GM21717 (cell line): ENCODE data around the gene C19orf67.

Experiments used
- ATAC-seq: cut with Tn5 transposase; IDR thresholded peaks from one replicate; pipeline ENCODE4 v1.9.1; 2021; ENCODE audit warnings: mild to moderate bottlenecking, moderate library complexity; ENCODE audit not compliant: unreplicated experiment

The C19orf67 gene

DNA sequence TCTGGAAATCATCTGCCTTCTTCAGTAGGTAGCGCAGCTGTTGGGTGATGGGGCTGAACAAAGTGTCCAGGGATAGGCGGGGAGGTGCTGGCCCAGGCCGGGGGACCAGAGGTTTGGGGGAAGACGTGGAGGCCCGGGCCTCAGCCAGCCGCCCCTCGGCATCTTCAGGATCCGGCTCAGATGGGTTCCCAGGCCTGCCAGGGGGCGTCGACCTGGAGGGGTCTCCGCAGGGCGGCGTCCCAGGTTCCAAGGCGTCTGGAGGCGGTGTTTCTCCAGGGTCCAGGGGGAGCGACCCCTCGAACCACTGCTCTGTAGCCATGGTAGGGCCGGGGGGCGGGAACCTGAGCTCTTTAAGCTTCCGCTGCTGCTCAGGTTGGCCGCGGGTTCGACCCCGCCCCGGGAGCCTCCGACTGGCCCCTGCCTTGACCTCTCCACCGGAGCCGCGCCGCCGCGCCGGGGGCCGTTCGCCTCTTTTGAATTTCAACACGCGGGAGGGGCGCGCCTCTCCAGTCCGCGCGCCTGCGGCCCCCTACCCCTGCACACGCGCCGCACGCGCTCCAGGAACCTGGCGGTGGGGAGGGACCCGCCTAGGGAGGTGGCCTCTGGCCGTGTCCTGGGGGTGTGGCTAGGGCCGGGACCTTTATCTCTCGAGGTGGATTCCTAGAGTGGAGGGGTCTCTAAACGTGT lies at the start of gene C19orf67:
TSS of gene C19orf67 (minus strand) at position 475 of the 687 bp plus-strand sequence. CDS start at position 319, 156 bp downstream.
- no peak for ATAC-seq

DNA sequence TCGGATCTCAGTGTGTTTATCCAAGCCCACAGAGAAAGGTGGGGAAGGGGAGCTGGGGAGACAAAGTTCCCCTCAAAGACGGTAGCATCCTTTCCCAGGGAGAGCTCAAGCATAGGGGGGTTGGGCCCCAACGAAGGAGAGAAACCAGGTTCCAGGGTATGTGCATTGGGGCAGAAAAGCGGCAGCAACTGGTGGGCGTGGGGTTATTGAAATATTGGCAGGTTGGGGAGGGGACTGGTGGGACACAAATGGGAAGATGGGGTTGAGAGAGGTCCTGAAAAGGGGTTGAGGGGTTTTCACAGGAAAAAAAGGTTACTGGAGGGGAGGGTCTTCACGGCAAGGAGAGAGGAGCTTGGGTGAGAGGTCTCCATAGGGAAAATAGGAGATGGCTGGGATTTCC lies 49.8 kb upstream of the C19orf67 start:
- ATAC-seq = no peak

DNA sequence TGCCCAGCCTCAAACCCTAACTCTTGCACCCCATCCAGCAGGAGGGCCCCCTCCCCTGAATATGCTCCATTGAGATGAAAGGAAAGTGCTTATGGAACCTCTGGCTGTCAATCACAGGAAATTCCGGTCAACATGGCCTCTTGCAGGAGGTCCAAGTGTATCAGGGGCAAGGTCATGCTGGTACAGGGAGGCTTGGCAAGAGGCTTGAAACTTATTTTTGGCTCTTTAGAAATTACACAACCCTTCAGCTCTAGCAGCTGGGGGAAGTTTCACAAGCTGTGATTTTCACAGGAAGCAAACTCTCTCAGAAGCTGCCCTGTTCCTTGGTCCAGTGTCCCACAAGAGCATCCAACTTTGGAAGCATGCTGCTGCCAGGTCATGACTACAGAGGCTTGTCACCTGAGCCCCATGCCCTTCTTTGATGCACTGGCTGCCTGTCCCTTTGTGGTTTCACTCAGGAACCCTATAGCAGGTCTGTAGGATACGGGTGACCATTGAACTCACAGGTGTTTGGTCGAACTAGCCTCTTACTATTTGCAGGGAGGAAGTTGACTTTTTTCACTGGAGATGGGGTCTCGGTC lies 42.4 kb upstream of the C19orf67 start:
- ATAC-seq = no peak

DNA sequence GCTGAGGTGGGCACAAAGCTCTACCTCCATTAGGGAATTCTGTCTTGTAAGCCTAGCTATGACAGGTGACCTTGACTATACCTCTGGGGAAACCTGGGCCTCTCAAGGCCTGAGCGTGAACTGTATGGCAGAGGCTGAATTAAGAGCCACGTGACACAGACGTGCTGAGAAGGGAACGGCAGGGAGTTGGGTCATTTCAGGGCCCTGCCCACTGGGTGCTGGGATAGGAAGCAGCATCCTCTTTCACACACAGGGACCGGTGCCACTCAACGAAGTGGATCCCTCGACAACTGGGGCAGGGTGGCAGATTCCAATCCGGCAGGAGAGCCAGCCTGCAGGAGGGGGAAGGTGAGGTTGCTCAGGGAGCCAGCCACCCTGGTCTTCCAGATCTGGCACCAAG lies 41.6 kb upstream of the C19orf67 start:
- no peak for ATAC-seq

DNA sequence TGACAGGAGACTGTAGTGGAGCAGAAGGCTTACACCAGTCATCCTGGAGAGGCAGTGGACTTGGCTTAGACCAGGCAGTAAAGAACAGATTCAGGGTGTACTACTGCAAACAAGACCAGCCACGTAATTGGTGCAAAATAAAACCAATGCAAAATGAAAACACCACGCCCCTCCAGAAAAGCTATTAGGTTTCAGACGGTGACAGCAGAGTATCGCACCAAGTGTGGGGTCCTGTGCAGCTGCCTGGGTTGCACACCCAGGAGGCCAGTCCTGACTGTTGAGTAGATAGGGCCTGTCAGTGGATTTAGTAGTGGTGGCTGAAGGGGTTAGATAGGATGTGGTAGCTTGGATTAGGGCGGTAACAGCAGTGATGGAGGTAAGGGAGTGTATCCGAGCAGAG lies 37.3 kb upstream of the C19orf67 start:
- ATAC-seq = no peak

DNA sequence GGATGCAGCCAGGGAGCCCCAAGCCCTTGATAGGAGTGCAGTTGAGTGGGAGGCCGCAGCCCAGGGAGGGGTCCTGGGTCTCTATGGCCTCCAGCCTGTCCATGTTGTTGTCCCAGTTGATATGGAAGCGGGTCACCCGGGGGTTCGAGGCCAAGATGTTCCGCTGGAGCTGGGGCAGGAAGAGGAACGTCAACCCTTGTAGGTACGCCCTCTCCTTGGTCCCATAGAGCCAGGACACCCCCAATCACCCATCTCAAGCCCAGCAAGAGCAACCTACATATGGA lies 34.9 kb upstream of the C19orf67 start:
- ATAC-seq = no peak

DNA sequence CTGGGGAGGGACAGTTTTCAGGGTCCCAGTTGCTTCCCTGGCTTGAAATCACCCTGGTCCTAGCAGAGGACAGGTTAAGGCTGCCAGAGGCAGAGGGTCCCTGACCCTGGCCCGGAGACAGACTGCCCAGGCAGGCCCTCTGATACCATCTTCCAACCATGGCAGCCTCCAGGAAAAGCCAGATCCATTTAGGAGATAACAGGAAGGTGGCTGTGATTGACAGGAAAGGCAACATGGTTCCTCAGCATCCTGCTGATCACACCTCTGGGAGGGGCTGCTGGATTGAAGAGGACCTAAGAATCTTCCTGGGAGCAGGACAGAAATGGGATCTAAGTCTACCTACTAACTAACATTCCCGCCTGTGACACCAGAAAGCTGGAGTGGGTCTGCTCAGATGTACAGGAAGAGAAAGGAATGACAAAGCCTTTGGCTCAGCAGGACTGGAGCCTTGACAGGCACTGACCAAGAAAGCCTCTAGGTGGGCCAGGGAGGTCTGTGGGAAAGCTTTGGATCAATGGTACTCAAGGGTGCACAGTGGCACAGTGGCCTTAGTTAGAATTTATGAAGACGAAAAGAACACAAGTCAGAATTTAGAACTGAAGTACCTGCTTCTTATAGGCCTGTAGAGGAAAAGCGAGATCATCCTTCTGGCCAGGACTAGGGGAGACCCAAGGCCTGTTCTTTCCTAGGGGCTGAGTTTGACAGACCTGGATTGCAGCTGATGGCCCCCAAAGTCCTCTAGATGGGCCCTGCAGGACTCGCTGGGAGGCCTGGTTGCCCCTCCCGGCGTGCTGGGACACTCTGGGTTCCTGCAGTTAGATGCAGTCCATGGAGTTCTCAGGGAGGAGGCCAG lies 34.3 kb upstream of the C19orf67 start:
- no peak for ATAC-seq

DNA sequence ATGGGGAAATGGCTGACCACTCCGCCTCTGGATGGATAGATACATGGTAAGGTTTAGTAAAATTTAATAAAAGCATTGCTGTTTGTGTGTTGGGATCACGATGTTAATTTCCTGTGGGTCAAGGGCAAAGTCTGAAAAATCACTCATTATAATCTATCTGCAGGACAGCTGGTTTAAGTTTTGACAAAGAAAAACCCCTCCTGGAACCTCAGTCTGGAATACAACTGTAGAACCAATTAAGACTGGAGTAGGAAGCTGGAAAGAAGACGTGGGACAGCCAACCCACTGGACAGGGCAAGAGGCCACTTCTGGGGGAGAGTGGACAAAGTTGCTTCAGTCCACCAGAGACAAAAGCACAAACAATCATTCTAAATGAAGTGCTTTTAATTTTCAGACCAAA lies 33.6 kb upstream of the C19orf67 start:
- no peak for ATAC-seq

DNA sequence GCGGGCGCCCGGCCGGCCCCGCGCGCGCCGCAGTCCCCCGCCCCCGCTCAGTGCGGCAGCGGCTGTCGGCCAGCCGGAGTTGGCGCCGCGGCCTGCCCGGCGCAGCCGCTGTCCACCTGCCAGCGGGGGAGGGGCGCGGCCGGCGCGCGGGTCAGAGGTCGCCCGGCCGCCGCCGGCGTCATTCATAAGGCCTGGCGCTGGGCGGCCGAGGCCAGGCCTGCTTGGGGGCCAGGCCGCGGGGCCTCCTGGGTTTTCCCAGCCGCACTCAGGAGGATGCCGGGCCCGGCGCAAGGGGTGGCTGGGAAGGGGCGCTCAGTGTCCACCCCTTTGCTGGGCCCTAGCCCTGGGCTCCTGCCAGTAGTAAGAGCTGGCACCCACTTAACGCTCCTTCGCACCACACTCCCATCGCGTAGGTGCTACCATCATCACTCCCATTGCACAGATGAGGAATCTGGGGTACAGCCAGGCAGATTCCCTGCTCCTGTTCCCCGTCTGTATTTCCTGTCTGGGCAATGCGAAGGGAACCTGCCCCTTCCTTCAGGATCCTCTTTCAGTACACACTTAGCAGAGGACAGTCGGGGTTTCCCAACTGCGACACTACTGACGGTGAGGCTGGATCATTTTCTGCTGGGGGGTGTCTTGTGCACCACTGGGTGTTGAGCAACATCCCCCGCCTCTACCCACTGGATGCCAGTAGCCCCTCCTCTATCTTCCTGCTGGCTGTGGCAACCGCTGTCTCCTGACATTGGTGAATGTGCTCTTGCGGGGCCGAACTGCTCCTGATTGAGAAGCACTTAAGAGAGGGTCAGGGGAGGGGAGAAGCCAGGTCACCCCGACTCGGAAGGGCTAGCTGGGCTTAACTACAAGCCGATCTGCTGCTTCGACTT lies 32.8 kb upstream of the C19orf67 start:
- ATAC-seq = peak; percentile 1

DNA sequence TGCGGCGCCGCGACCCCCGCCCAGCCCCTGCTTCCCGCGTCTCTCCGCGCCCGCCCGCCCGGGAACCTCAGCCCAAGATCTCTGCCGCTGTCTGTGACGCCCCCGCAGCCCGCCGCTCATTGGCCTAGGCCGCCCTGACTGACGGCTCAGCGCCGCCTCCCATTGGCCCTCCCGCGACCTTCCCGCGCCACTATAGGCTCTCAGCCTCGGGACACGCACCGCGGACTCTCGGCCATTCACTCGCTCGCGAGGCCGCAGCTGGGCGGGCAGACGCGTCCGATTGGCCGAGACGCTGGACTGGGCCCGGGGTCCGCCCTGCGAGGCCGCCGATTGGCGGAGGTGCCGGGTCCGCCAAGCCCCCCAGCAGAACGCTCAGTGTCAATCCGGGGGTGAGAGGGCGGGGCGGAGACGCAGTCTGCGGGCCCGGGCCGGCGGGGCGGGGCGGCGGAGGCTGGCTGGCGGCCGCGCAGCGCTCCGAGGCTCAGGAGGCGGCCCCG lies 32.1 kb upstream of the C19orf67 start, which contains the start of gene PRKACA:
TSS of gene PRKACA (minus strand) at position 95 of the 497 bp plus-strand sequence. CDS start 215 bp downstream, outside the sequence.
- peak; percentile 80 for ATAC-seq

DNA sequence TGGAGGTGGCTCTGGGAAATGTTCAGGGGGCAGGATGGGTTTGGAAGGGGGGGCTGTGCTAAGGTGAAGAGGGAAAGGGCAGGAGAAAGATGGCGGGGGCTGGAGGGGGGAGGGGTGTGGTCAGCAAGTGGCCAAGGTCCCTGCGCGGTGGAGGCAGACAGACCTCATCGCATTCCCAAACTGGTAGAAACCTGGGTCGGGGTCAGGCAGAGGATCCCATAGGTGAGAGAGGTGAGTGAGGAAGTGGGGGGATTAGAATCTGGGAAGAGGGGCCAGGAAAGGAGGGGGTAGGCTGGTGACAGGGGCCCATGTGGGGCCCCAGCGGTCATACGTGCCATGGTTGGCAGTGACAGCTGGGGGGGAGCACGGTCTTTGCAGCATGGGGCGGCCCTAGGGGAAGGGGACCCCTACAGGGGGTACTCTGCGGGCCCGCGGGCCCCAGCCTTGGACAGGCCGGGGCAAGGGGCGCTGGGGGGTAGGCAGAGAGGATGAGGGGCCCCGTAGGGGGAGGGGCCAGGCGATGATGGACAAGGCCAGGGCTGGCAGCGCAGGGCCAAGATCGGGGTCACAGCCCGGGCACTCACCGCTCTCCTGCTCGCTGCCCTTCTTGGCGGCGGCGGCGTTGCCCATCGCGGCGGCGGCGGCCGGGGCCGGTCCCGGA lies 31.5 kb upstream of the C19orf67 start:
- peak; percentile 2 for ATAC-seq

DNA sequence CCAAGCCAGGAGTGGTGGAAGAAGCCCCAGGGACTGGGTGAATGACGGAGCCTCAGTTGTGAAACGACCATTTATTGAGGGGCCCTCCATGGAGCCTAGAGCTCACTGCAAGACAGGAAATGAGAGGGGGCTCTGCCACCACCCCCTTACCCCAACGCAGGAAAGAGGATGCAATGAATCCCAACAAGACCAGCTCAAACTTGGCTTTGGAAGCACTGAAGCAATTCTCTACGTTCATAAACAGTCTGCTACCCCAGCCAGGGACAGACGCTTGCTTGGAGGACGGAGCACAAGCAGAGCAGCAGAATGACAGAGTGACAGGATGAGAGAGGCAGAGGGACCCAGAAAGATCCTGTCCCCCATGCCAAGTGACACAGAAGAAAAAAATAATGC lies 30.9 kb upstream of the C19orf67 start:
- ATAC-seq = no peak

DNA sequence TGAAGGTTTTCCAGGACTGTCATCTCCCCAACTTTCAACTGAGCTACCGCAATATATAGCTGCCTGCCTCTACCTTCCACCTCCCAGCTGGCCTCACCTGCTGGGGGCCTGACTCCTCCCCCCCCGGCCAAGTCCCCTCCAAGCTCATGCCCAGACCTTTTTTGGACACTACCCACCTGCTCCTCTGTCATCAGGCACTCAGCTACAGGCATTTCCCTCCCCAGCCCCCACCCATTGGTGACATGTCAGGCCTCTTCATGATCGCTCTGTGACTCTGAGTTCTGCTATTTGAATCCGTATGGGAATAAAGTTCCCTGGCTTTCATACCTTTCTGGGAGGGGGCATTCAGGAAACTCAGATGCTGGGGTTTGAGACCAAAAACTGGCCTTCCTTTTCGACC lies 30.2 kb upstream of the C19orf67 start:
- ATAC-seq = no peak

DNA sequence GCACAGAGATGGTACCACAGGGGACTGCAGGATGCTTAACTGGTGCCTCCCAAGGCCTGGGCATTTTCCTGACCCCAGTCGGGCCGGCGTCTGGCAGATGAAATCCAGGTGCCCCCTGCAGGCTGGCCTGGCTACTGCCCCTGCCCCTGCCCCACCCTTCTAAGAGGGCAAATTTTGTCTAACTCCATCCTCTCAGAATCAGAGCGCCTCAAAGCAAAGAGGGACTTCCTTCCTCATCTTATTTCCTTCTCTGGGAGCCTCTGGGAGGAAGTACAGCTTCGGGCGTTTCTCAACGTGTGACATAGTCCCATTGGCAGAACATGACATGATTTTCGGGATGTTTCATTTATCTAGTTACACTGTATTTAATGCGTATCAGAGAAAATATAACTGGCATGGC lies 29.3 kb upstream of the C19orf67 start:
- no peak for ATAC-seq

DNA sequence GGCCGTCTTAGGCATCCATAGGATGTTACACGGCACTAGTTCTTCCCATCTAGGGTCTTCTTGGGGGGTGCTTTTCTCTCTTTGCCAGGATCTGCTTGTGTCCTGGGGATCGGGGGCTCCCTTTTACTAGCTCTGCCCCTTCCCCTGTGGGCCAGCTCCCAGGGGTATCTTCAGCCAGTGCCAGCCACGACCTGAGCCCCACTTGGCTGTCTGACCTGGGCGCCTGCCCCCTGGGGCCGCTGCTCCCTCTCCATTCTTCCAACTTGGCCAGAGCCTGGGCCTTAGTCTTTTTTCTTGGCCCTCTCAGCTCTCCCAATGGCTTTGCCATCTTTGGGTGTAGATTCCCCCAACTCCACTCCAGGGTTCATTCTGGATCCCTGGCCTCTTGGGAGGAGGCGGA lies 28.9 kb upstream of the C19orf67 start:
- ATAC-seq = no peak

DNA sequence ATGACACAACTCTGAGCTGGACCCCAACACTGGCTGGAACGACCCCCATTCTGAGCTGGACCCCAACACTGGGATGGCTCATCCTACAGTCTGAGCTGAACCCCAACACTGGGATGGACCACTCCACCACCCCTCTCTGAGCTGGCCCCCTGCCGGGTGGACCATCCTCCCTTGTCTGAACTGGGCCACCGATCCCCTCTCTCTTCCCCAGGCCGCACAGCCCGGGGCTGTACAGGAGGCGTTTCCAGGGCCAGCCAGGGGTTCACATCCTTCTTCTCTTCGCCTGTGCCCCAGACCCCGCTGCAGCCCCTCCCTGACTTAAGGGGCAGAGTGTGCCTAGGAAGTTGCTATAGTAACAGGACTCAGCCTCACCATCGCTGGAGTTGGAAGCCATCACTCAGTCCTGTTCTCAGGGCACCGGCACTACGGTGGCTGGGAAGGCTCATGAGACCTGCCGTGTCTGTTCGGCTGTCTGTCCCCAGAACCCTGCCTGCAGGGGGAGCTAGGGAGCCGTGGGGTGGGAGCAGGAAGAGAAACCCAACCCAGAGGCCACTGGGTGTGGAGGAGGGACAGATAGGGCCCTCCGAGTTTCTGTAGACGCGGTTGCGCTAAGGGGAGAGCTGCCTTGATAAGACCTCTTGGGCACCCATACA lies 28.3 kb upstream of the C19orf67 start:
- no peak for ATAC-seq

DNA sequence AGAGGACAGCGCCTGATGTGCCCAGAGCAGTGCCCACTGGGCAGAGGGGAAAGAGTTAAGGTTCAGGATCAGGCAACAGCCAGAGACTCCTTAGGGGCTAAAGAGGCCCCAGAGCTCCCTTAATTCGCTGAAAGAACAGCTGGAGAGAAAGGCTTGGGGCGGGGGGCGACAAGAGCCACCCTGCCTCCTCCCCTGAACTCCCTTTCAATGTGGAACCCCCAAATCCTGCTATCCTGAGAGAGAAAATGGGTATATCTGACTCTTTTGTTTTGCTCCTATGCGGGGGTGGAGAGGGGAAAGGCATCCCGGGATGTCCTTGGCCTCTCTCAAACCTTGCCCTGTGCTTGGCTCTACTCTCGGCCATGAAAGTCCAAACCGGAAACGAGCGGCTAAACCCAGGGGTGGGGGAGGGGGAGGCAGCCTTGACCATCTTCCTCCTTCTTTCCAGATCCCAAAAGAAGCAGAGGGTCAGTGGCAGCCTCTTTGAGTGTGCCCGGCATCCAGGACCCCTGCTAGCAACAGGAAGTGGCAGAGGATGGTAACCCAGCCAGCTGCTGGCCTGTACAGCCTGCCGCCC lies 27.3 kb upstream of the C19orf67 start:
- ATAC-seq = no peak

DNA sequence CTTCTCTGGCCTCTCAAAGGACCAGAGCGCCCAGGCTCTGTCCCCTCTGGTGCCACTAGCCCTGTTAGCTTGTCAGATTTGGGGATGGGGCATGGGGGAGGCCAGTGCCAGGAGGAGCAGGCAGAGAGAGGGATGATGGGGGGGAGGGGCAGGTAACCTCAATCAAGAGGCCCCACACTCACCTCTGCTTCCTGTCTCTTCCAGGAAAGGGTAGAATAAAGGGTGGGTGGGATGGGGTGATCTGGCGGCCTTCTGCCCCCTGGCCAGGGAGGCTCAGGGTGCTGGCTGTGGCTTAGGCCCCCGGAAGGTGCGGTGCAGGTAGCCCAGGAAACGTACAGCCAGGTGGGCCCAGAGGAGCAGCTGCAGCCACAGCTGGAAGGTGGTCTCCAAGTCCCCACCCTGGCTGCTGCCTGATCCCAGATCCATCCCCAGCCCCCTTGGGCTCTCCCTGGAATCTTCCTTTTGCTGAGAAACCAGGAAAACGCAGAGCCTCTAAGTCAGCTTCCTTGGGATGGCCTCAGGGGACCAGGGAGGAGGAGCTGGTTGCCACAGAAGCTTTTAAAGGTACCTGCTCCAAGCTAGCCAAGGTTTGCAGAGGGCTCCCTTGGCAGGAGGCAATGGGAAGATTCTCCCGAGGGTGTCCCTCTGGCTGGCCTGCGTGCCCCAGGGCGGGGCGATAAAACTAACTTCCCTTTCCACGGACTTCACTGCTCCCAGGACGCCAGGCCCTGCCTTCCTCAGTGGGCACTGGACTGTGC lies 26.6 kb upstream of the C19orf67 start:
- no peak for ATAC-seq

DNA sequence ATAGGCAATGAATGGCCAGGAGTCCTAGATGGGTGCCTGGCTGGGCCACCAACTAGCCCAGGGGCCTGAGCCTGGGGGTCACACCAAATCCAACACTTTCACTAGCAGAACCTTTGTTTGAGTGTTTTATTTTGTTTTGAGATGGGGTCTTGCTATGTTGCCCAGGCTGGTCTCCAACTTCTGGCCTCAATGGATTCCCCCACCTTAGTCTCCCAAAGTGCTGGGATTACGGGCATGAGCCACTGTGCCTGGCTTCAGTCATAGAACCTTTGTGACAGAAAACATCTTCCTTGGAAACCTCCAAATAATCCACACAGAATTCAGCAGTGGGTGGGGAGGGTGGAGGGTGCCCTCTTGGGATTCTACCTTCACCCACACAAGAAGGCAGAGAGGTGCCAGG lies 25.9 kb upstream of the C19orf67 start:
- no peak for ATAC-seq
